CD4-positive, alpha-beta T cell (primary cell): ENCODE results near the gene ETS2. TPM values are rescaled to one million over a fixed set of nuclear protein-coding genes. Genes with fewer than 3 reads are reported as not detected.

ENCODE experiments used
- ATAC-seq: fragments of 200-7000 bp; cut with Tn5 transposase; one replicate; pipeline ENCODE4 v1.10.0; 2022; ENCODE audit warnings: mild to moderate bottlenecking; ENCODE audit not compliant: poor library complexity
- CTCF ChIA-PET: fragments of 350-600 bp; sonication (Branson Sonifier 250); formaldehyde crosslinking; loops from one replicate; lab custom pipeline; 2021; ENCODE audit warnings: antibody characterized with exemption, inconsistent platforms; lab: Charles Lee
- POLR2A ChIA-PET: fragments of 350-600 bp; sonication (Branson Sonifier 250); formaldehyde crosslinking; loops from one replicate; lab custom pipeline; 2021; ENCODE audit warnings: antibody characterized with exemption, inconsistent platforms; lab: Charles Lee
- DNase-seq, 14 experiments: peaks; one replicate each; pipeline ENCODE4 v3.0.0-alpha.2; 2013 to 2020; ENCODE audit warnings: mixed read lengths in 2 of 14
- H3K27ac ChIP-seq, 2 donors: one replicate each; pipeline versions ENCODE4 v1.5.1 to v1.7.0; 2013; ENCODE audit warnings: low read length in 2 of 2, low read depth in 1 of 2, mild to moderate bottlenecking in 1 of 2
- H3K27me3 ChIP-seq, 2 experiments: 1 replicate in 1 of 2; 2 replicates in 1 of 2; pipeline versions ENCODE4 v1.6.1 to v1.7.0; 2013; ENCODE audit warnings: low read length in 2 of 2, control low read depth in 1 of 2, mild to moderate bottlenecking in 1 of 2, moderate library complexity in 1 of 2; ENCODE audit not compliant: insufficient read depth in 2 of 2, control insufficient read depth in 1 of 2
- H3K36me3 ChIP-seq: one replicate; pipeline ENCODE4 v1.6.1; 2013; ENCODE audit warnings: low read length, control low read depth; ENCODE audit not compliant: insufficient read depth
- H3K4me1 ChIP-seq: one replicate; pipeline ENCODE4 v1.6.1; 2013; ENCODE audit warnings: low read length, control low read depth; ENCODE audit not compliant: insufficient read depth
- H3K4me3 ChIP-seq: one replicate; pipeline ENCODE4 v1.5.1; 2013; ENCODE audit warnings: mild to moderate bottlenecking, low read length, moderate library complexity
- H3K9me3 ChIP-seq, 2 experiments: 1 replicate in 1 of 2; 2 replicates in 1 of 2; pipeline versions ENCODE4 v1.6.1 to v1.7.0; 2013; ENCODE audit warnings: low read length in 2 of 2, mild to moderate bottlenecking in 2 of 2, control low read depth in 1 of 2, moderate library complexity in 1 of 2; ENCODE audit not compliant: control insufficient read depth in 1 of 2, insufficient read depth in 1 of 2
- H3K27ac Mint-ChIP-seq: one replicate; pipeline ENCODE4 v1.8.0; 2020; ENCODE audit warnings: mixed read lengths
- H3K27me3 Mint-ChIP-seq: one replicate; pipeline ENCODE4 v1.8.0; 2021; ENCODE audit warnings: mixed read lengths
- H3K36me3 Mint-ChIP-seq: one replicate; pipeline ENCODE4 v1.8.0; 2021; ENCODE audit warnings: low read depth, mixed read lengths
- H3K4me1 Mint-ChIP-seq: one replicate; pipeline ENCODE4 v1.8.0; 2021; ENCODE audit warnings: low read depth, mixed read lengths
- H3K4me3 Mint-ChIP-seq: one replicate; pipeline ENCODE4 v1.8.0; 2020; ENCODE audit warnings: mild to moderate bottlenecking, mixed read lengths
- H3K9me3 Mint-ChIP-seq: one replicate; pipeline ENCODE4 v1.8.0; 2020; ENCODE audit warnings: mixed read lengths
- CTCF ChIP-seq: fragments of 200-600 bp; IDR thresholded peaks from one replicate; pipeline ENCODE4 v1.8.0; 2022; ENCODE audit warnings: antibody characterized with exemption, mild to moderate bottlenecking
- intact Hi-C, 2 experiments: fragments of 100-400 bp; cut with DNase I in 1 of 2; cut with micrococcal nuclease in 1 of 2; formaldehyde crosslinking; loops; one replicate each; pipeline versions ENCODE4 v1.15.1 to v1.9.0; 2023 to 2025; cut with DNase I, micrococcal nuclease
- total RNA-seq, 174 experiments: library from RNA in 2 of 174; stranded (reverse) in 2 of 174; gene quantifications; one replicate each; pipeline ENCODE4 v1.2.3 and lab custom pipeline; 2021 to 2026

Gene ETS2
- total RNA-seq, 2 experiments from 2014 or later: 11.4 to 13.9 TPM

GRCh38 chr21:38863291-38863690, 57.6 kb downstream of the ETS2 start:
- intact Hi-C loops: loop anchor here in 1 of 2 experiments (5.0 kb wide), 1 partner anchor 609 kb away; no protein-coding TSS in a partner anchor
- H3K9me3 Mint-ChIP-seq: no peaks in the 10 kb centered on the region
- ChIA-PET CTCF (no interaction called here), POLR2A (no interaction called here)
- no peaks in the 10 kb centered on the region for H3K36me3 Mint-ChIP-seq
- TF ChIP-seq CTCF: no peak
- H3K4me3 Mint-ChIP-seq: no peak overlapping the region
- H3K4me3 ChIP-seq: no peak overlapping the region
- H3K27me3 ChIP-seq: peaks cover 0 to 6% of the 10 kb centered on the region in 2 experiments
- no peaks in the 10 kb centered on the region for H3K9me3 ChIP-seq
- H3K27ac ChIP-seq: no peak overlapping the region
- H3K36me3 ChIP-seq: no peaks in the 10 kb centered on the region
- peaks cover 5% of the 10 kb centered on the region for H3K27me3 Mint-ChIP-seq
- DNase-seq: no peak
- ATAC-seq: no peak
- no peaks in the 10 kb centered on the region for H3K4me1 Mint-ChIP-seq
- peaks cover 8% of the 10 kb centered on the region for H3K4me1 ChIP-seq
- H3K27ac Mint-ChIP-seq: no peak overlapping the region

GRCh38 chr21:38863843-38864363, 58.2 kb downstream of the ETS2 start:
- ATAC-seq (no peak), DNase-seq (no peak)
- H3K27ac ChIP-seq: no peak overlapping the region
- no peak overlapping the region for H3K4me3 ChIP-seq
- Mint-ChIP-seq H3K9me3 (no peaks in the 10 kb centered on the region), H3K4me3 (no peak overlapping the region), H3K36me3 (no peaks in the 10 kb centered on the region), H3K27me3 (peaks cover 5% of the 10 kb centered on the region), H3K4me1 (no peaks in the 10 kb centered on the region), H3K27ac (no peak overlapping the region)
- H3K9me3 ChIP-seq: no peaks in the 10 kb centered on the region
- TF ChIP-seq CTCF: no peak
- peaks cover 8% of the 10 kb centered on the region for H3K4me1 ChIP-seq
- POLR2A ChIA-PET: no interaction called here
- intact Hi-C loops: loop anchor here in 1 of 2 experiments (5.0 kb wide), 1 partner anchor 608 kb away; no protein-coding TSS in a partner anchor
- H3K27me3 ChIP-seq: peaks cover 0 to 6% of the 10 kb centered on the region in 2 experiments
- H3K36me3 ChIP-seq: no peaks in the 10 kb centered on the region
- CTCF ChIA-PET: no interaction called here

- peaks cover 2% of the 10 kb centered on the region for H3K27me3 Mint-ChIP-seq
Measured at GRCh38 chr21:38864964-38865363, 59.2 kb downstream of the ETS2 start.

More at GRCh38 chr21:38864964-38865363, 59.2 kb downstream of the ETS2 start:
- Histone ChIP-seq H3K27ac (no peak overlapping the region), H3K9me3 (no peaks in the 10 kb centered on the region), H3K4me1 (peaks cover 8% of the 10 kb centered on the region), H3K27me3 (peaks cover 0 to 6% of the 10 kb centered on the region in 2 experiments), H3K36me3 (no peaks in the 10 kb centered on the region), H3K4me3 (no peak overlapping the region)
- DNase-seq (no peak), ATAC-seq (no peak)
- Mint-ChIP-seq H3K36me3 (no peaks in the 10 kb centered on the region), H3K27ac (no peak overlapping the region), H3K4me1 (no peaks in the 10 kb centered on the region), H3K4me3 (no peak overlapping the region), H3K9me3 (no peaks in the 10 kb centered on the region)
- POLR2A ChIA-PET: no interaction called here
- TF ChIP-seq CTCF: no peak
- CTCF ChIA-PET: no interaction called here
- intact Hi-C loops: loop anchor here in 1 of 2 experiments (5.0 kb wide), 1 partner anchor 607 kb away; no protein-coding TSS in a partner anchor
